K562 (cell line): ENCODE data around the gene RARG. TPM values are rescaled to one million over a fixed set of nuclear protein-coding genes. Genes with fewer than 3 reads are reported as not detected.

Experiments used
- ARID2 ChIP-seq: fragments of 450-650 bp; IDR thresholded peaks from 2 replicates; pipeline ENCODE4 v1.6.1; 2017; ENCODE audit warnings: antibody characterized with exemption, mild to moderate bottlenecking
- BCOR ChIP-seq: fragments of 450-650 bp; IDR thresholded peaks from 2 replicates; pipeline ENCODE4 v1.6.1; 2016
- CBFA2T3 ChIP-seq: fragments of 450-650 bp; IDR thresholded peaks from 2 replicates; pipeline ENCODE4 v1.6.1; 2017
- CC2D1A ChIP-seq: fragments of 450-650 bp; IDR thresholded peaks from 2 replicates; pipeline ENCODE4 v1.6.1; 2017; ENCODE audit warnings: mild to moderate bottlenecking
- CCNT2 ChIP-seq: IDR thresholded peaks from 2 replicates; pipeline ENCODE4 v1.6.1; 2011; ENCODE audit warnings: borderline replicate concordance, low read depth, mild to moderate bottlenecking, moderate library complexity, mixed read lengths, low read length; ENCODE audit not compliant: insufficient read length; ENCODE audit errors: extremely low read depth
- CHD1 ChIP-seq: fragments of 200-600 bp; sonication (generic); IDR thresholded peaks from one replicate; pipeline ENCODE4 v1.6.1; 2012; ENCODE audit warnings: mild to moderate bottlenecking, moderate library complexity, low read length, inconsistent platforms
- HNRNPH1 ChIP-seq: fragments of 200-400 bp; formaldehyde crosslinking; optimal IDR thresholded peaks from 2 replicates; pipeline ENCODE3; 2017; ENCODE audit warnings: low read depth, mild to moderate bottlenecking, low read length, moderate library complexity
- HNRNPUL1 ChIP-seq: fragments of 200-400 bp; formaldehyde crosslinking; IDR thresholded peaks from 2 replicates; pipeline ENCODE4 v1.6.1; 2017; ENCODE audit warnings: low read length
- L3MBTL2 ChIP-seq: fragments of 450-650 bp; IDR thresholded peaks from 2 replicates; pipeline ENCODE4 v1.6.1; 2016; ENCODE audit warnings: mild to moderate bottlenecking, moderate library complexity
- MGA ChIP-seq: fragments of 450-650 bp; IDR thresholded peaks from 2 replicates; pipeline ENCODE4 v1.6.1; 2016; ENCODE audit warnings: mild to moderate bottlenecking, moderate library complexity
- NUFIP1 ChIP-seq: fragments of 450-650 bp; IDR thresholded peaks from 2 replicates; pipeline ENCODE4 v1.6.1; 2018; ENCODE audit not compliant: partially characterized antibody
- SOX6 ChIP-seq: fragments of 450-650 bp; IDR thresholded peaks from 2 replicates; pipeline ENCODE4 v1.6.1; 2014; ENCODE audit warnings: mild to moderate bottlenecking
- ZNF644 ChIP-seq: fragments of 200-800 bp; sonication (Bioruptor generic); IDR thresholded peaks from 2 replicates; pipeline ENCODE4 v1.6.1; 2016; ENCODE audit warnings: low read depth, missing genetic modification characterization, missing compliant biosample characterization
- polyA plus RNA-seq, 8 experiments: library from polyadenylated mRNA; depleted of rRNA in 4 of 8; stranded (reverse) in 5 of 8; unstranded in 3 of 8; fragments of >200 nt; fragmentation: Nextera tagmentation in 2 of 8; fragmentation: Illumina TruSeq in 1 of 8; extraction: Ambion mirVana in 2 of 8; extraction: Trizol in 1 of 8; gene quantifications; 2 replicates each; pipeline versions ENCODE4 v1.2.1 to v1.2.3, GENCODE V29; 2011 to 2014; ENCODE audit warnings: inconsistent platforms in 1 of 8, missing spikeins in 1 of 8
- total RNA-seq, 7 experiments: library from RNA; depleted of rRNA in 6 of 7; stranded (reverse); fragments of >200 nt in 6 of 7; fragmentation: Illumina TruSeq in 2 of 7; extraction: Trizol in 2 of 7; gene quantifications; 2 replicates each; pipeline versions ENCODE4 v1.2.1 to v1.2.3, GENCODE V29; 2011 to 2021; ENCODE audit warnings: low replicate concordance in 1 of 7
- TF ChIP-seq, protein P1 (sequence below): conservative IDR thresholded peaks from 2 replicates; pipeline ENCODE4 v1.6.1; 2011; ENCODE audit warnings: low read depth, mild to moderate bottlenecking, low read length; ENCODE audit not compliant: control insufficient read depth
- TF ChIP-seq, protein P2 (sequence below): sonication (generic); formaldehyde crosslinking; IDR thresholded peaks from 2 replicates; pipeline ENCODE4 v1.8.1; 2023; ENCODE audit warnings: mild to moderate bottlenecking, missing genetic modification reagents

RARG gene
- total and polyA plus RNA-seq, 9 of the 15 experiments (the other 6 are each of a cell fraction or from before 2014, with no cell fraction given) = 0.18 to 7.6 (median 3.8) TPM

DNA sequence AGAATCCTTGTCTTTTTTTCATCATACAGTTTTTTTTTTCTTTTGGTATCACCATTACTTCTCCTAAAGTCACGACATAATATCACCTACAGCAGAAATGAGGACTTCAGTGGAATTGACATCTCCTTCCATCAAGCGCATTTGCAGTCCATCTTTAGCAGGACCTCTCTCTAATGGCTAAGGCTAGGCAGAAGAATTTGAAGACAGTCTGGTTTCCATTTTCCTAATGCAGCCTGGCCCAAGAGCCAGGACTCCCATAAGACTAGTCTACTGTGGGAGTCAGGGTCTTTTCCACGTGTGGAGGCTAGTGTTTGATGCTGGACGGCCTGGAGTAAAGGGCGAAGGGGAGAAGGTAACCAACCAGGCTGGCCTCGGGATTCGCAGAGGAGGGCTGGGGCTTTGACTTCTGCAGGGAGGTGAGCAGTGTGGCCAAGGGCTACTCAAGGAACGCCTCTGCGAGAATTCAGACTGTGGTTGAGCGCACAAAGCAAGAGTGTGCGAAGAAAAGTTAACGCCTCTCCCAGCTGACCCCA, 52.3 kb downstream of the RARG start (continued):
- peak; percentile 73; the same call in 1 of the 2 replicates for TF ChIP-seq MGA
- TF ChIP-seq HNRNPH1 = no peak
- no peak for TF ChIP-seq CBFA2T3
- no peak for TF ChIP-seq L3MBTL2
- TF ChIP-seq HNRNPUL1 = no peak
- no peak for TF ChIP-seq SOX6
- TF ChIP-seq ZNF644 (tag) = 0 out of 2 replicates have a peak, but pooled peaks have one; percentile 1
- TF ChIP-seq CC2D1A = peak; percentile 46; the same call in 1 of the 2 replicates
- no peak for TF ChIP-seq NUFIP1
- TF ChIP-seq, protein P1, sequence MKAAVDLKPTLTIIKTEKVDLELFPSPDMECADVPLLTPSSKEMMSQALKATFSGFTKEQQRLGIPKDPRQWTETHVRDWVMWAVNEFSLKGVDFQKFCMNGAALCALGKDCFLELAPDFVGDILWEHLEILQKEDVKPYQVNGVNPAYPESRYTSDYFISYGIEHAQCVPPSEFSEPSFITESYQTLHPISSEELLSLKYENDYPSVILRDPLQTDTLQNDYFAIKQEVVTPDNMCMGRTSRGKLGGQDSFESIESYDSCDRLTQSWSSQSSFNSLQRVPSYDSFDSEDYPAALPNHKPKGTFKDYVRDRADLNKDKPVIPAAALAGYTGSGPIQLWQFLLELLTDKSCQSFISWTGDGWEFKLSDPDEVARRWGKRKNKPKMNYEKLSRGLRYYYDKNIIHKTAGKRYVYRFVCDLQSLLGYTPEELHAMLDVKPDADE = no peak
- TF ChIP-seq, protein P2, sequence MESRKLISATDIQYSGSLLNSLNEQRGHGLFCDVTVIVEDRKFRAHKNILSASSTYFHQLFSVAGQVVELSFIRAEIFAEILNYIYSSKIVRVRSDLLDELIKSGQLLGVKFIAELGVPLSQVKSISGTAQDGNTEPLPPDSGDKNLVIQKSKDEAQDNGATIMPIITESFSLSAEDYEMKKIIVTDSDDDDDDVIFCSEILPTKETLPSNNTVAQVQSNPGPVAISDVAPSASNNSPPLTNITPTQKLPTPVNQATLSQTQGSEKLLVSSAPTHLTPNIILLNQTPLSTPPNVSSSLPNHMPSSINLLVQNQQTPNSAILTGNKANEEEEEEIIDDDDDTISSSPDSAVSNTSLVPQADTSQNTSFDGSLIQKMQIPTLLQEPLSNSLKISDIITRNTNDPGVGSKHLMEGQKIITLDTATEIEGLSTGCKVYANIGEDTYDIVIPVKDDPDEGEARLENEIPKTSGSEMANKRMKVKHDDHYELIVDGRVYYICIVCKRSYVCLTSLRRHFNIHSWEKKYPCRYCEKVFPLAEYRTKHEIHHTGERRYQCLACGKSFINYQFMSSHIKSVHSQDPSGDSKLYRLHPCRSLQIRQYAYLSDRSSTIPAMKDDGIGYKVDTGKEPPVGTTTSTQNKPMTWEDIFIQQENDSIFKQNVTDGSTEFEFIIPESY (CRISPR knock-in tag) = no peak
- peak; percentile 42; the same call in 1 of the 2 replicates for TF ChIP-seq BCOR
- TF ChIP-seq CHD1 = no peak
- TF ChIP-seq ARID2 = 0 out of 2 replicates have a peak, but pooled peaks have one; percentile 7
- no peak for TF ChIP-seq CCNT2
